Measurements from ENCODE around the gene SMIM41.
A peak's percentile ranks its signal among the peaks of the same experiment; 100 is the strongest.

Gene SMIM41

GRCh38 chr12:52079576-52080402, at the start of gene SMIM41:
Gene SMIM41 (plus strand): TSS chr12:52079704. CDS start chr12:52079780, 76 bp downstream.
- no peak for DNase-seq

DNA sequence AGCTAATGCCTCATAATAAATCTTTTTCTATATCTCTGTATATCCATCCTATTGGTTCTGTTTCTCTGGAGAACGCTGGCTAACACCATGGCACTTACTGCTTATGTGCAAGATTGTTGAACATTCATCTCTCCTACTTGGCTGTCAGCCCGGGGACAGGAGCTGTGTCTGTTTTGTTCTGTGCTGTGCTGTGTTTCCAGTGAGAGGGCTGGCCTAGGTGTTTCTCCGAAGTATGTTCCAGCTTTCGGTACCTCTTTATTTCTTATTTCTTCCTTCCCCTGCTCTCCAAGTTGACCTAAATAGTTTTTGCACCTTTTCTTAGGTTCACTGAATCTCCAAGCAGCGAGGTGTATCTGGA, 47.1 kb upstream of the SMIM41 start:
- DNase-seq, result no peak

DNA sequence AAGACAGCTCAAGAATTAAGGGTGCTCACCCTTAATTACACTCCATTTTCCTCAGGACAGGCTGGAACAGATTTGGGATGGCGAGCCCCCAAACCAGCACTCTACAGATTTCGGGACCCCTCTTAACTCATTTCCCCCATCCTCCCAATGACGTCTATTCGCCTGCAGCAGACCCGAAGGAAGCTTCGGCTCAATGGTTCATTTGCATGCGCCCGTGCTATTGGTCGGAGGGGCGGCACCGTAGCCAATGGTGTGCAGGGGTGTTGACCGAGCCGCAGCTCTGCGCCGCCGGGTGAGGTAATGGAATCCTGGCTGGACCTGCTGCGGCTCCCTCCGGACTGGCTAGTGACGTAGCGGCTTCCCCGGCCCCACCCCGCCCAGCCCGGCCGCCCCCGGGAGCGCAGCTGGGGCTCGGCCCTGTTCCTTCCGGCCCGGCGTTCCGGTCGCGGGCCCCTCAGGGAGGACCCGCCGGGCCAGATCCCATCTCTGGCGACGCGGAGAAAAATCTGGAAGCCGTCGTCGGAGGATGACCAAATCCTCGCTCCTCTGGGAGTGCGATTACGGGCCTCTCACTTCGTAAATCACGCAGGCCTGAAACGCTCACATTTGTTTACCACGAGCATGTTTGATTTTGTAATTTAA, 46.6 kb upstream of the SMIM41 start:
- peak; percentile 91 for DNase-seq

DNA sequence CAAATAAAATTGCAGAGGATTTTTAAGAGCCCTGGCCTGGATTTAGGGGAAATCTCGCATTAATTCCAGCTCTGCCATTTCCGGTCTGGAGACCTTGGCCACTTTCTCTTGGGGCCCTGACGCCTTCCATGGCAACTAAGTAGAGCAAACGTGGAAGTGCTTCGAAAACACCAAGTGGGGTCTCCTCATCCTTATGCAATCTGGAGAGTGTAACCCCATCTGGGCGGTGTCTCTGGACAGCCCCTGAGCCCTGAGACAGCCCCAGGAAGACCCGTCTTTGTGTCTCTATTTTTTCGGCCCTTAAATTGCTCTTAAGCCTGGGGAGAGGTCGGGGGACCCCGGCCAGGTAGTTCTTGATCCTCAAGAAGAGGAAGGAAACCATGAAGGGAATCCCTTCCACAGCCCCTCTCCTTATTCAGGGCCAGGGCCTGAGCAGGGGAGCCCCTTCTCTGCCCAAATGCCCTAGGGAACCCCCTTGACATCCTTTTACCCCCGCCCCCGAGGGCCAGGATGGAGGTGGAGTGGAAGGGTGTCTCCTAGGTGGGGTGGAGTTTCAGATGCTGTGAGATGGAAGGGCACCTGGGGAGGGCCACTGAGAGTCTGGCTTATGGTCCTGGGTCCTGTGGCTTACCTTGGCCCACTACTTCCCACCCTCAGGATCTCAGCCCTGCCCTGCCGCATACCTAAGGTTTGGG, 45.9 kb upstream of the SMIM41 start:
- no peak for DNase-seq

- no peak for DNase-seq
These were observed 44.3 kb upstream of the SMIM41 start for GRCh38 chr12:52035190-52035589.

- no peak for DNase-seq
These were observed 43.6 kb upstream of the SMIM41 start for GRCh38 chr12:52035926-52036325.

DNA sequence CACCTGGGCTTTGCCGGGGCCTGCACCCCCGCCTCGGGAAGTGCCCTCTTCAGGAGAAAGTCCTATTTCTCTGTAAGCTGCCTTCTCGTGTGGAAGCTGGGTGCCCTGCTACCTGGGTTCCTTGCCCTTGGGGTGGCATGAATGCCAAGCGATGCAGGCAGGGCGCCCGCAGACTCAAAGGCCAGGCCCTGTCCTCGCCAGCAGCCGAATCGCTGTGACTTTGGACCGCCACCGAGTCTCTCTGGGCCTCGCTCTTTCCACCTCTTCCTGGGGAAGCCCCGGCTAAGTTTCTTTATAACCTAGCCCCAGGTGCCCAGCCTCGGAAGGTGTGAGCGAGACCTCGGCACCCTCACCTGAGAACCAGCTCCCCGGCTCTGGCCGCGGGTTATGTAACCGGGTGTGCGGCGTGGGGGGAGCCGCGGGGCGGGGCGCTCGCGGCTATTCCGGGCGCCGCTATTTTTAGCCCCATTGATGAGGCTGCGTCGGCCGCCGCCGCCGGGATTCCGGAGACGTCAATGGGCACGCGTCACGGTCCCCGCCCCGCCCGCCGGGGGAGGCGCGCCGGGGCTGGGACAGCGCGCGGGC, 42.8 kb upstream of the SMIM41 start:
- peak; percentile 94 for DNase-seq

DNA sequence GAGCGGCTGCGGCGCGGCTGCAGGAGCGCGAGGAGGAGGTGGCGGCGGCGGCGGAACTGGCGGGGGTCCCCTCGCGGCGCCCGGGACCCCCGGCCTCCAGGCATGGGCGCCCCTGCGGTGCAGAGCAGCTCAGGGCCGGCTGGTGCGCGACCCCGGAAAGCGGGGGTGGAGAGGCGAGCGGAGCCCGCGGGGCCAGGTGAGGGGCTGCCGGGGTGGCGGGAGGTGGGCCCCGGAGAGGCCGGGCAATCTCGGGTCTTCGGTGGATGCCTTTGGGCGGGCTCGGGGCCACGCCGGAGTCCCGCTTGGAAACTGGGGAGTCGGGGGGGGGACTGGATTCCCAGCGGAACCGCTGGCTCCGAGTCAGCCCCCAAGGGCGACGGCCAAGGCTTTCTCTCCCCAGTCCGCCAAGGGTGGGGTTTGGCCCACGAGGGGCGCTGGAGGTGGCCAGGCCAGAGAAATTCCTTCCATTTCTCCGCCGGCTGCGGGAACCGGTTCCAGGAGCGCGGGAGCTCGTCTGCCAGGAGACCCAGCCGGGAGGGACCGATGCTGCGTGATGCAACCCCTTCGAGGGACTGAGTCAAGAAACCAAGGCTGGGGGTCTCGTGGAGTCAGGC, 42.1 kb upstream of the SMIM41 start:
- no peak for DNase-seq

DNA sequence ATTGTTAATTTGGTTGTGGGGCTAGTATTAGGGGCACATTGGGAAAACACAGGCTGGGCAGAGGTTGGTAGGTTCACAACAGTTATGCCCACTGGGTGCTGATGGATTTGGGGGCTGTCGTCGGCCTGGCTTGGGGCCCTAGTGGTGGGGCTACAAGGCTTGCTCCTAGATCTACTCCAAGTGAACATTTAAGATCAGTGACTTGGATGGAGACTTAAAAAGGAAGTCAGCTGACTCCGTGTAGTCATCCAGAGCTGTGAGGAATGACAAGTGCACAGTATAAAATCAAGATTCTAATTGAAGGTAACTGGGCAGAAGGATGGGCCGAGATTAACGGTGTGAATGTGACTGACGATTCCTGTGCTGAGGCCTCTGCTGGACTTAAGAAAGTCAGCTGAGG, 41.1 kb upstream of the SMIM41 start:
- no peak for DNase-seq

DNA sequence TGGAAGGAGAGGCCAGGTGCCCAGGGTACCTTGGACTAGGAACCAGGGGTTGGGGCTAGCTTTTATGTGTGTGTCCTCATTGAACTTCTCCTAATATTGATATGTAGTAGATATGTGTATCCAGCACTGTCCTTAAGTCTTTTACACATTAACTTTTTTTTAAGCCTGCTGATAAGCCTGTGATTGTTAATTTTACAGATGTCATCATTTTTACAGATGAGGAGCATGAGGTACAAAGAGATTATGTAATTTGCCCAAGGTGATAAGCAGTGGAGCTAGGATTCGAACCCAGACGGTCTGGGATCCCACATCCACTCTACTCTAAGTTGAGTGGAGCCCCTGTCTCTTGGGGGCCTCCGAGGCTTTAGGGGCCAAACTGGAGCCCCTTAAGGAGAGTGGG, 38.5 kb upstream of the SMIM41 start:
- DNase-seq, result no peak

GRCh38 chr12:52041695-52042123, 37.8 kb upstream of the SMIM41 start:
- peak; percentile 82 for DNase-seq

GRCh38 chr12:52042706-52043385, 36.7 kb upstream of the SMIM41 start:
- no peak for DNase-seq

DNA sequence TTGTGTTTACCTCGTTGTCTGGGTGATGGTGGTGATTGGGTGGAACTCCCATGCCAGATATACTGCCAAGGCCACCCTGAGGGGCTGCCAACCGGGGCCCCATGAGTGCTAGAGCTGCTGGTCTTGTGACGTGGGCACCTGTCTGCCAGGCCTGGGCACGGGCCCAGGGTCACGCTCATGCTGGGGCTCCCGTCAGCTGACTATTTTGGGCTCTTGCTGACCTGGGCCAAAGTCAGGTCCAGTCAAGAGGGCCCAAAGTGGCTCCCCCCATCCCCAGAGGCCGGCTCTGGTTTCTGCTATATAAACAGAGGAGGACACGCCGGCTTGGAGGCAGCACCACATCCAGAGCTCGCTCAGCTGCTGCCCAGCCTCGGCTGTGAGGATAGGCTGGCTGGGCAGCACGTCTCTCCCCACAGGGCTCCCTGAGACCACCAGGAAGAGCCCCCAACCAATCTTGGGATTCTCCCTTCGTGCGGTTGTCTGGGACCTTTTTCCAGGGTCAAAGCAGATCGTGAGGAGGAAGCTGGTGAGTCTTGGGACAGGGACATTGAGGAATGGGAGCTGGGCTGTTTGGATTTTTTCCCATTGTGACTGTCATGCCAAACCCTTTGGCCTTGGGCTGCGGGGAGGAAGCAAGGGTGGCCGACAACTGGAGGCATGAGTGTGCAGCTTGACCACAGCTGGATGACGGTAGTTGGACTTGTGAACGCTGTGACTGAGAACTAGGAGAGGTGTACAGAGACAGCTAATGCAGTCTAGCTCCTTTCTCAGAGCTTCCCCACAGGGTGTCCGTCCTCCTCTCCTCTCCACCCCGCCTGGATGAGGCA, 35.9 kb upstream of the SMIM41 start:
- no peak for DNase-seq

- DNase-seq, result no peak
These were observed 35.1 kb upstream of the SMIM41 start for GRCh38 chr12:52044292-52044983.

DNA sequence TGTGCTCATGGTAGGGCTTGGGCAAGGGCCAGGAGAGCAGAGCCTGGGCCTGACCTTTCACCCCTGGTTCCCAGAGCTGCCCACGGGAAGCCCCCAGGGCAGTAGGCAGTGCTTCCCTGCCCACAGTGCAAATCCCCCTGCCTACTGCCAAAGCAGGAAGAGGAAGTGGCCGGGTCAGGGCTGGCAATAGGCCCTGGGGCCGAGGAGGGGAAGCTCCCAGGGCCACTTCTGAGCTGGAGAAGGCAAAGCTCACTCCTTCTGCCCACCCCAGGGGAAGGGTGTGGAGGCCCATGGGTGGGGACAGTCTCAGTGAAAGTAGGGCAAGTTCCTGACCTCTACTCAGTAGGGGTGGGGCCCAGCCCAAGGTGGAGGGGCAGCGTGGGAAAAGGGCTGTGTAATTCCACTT, 33.7 kb upstream of the SMIM41 start:
- DNase-seq, result no peak

DNA sequence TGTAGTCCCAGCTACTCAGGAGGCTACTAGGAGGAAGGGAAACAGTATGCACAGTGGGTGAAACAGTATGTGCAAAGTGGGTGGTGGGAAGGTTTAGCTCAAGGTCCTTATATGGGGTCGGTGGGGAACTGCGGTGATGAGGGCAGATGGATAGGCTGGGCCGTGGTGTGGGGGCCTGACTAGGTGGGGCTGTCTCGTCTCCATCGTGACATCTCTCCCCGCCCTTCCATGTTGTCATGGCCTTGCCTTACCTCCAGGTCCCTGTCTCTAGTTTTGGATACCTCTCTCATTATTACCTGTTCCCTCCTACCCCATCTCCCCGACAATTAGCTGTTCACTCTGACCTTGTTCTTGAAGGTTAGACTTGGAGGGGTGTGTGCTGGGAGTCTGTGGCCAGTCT, 32.6 kb upstream of the SMIM41 start:
- no peak for DNase-seq

DNA sequence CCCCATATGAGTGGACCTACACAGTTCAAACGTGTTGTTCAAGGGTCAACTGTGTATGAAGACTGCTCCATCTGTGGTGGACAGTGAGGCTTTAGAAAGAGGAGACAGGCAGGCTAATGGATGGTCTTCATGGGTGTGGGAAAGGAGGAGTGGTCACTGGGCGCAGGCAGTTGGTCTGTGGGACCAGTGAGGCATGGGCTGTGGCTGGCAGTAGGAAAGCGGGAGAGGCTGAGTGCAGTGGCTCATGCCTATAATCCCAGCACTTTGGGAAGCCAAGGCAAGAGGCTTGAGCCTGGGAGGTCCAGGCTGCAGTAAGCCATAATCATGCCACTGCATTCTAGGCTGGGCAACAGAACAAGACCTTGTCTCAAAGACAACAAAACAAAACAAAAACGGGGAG, 30.2 kb upstream of the SMIM41 start:
- no peak for DNase-seq

DNA sequence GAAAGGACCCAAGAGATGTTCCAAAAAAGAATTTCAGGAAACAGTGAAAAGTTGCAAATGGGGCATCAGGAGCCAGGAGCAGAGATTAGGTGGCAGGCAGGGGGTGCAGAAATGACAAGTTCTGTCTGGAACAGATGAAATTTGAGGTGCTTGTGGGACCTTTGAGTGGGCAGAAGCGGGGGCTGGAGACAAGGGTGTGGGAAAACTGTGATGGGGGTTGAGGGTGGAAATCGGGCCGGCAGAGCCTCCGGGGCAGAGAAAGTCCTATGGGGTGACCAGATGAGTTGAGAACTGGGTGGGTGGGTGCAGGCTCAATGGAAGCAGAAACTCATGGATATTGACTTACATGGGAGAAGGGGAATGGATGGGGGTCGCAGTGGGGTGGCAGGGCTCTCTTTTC, 29.8 kb upstream of the SMIM41 start:
- DNase-seq, result no peak

- DNase-seq, result peak; percentile 70
These were observed 29.3 kb upstream of the SMIM41 start for GRCh38 chr12:52050116-52050757.

- peak; percentile 99 for DNase-seq
These were observed 28.6 kb upstream of the SMIM41 start, which contains the start of gene NR4A1 for GRCh38 chr12:52050758-52051541. Gene NR4A1 (plus strand): TSS chr12:52051442. CDS start chr12:52054329, 2,887 bp downstream.

Measured in CD4-positive, alpha-beta T cell treated with Interleukin-12 subunit alpha and Interleukin-12 subunit beta, for 1 hour (primary cell).